Cardiac fibroblast (primary cell): Measurements from ENCODE around the gene SLC25A12.

Source experiments
- DNase-seq, 2 donors: peaks; one replicate each; pipeline versions ENCODE4 v3.0.0 to v3.0.0-alpha.2; 2010; ENCODE audit warnings: low read depth in 2 of 2
- H3K4me3 ChIP-seq, 2 donors: replicated peaks in 1 of 2; 1 replicate in 1 of 2; 2 replicates in 1 of 2; pipeline ENCODE4 v1.5.1; 2011; ENCODE audit warnings: low read depth in 2 of 2, low read length in 2 of 2, mild to moderate bottlenecking in 2 of 2, moderate library complexity in 1 of 2
- CTCF ChIP-seq: IDR thresholded peaks from one replicate; pipeline ENCODE4 v1.5.1; 2011; ENCODE audit warnings: low read depth, mild to moderate bottlenecking, low read length, inconsistent platforms

The SLC25A12 gene

GRCh38 chr2:171742760-171743159 lies 151.3 kb downstream of the SLC25A12 start:
- TF ChIP-seq CTCF: no peak
- H3K4me3 ChIP-seq: no peak overlapping the region
- DNase-seq: no peak

GRCh38 chr2:171741189-171741588 lies 152.9 kb downstream of the SLC25A12 start:
- no peak overlapping the region for H3K4me3 ChIP-seq
- no peak for TF ChIP-seq CTCF
- DNase-seq: peak; percentile 4 to 40

- DNase-seq: no peak
- no peak for TF ChIP-seq CTCF
- H3K4me3 ChIP-seq: no peak overlapping the region
Measured at GRCh38 chr2:171735991-171736710, 157.9 kb downstream of the SLC25A12 start.
